Stimulated activated CD4-positive, alpha-beta T cell treated with anti-CD3 and anti-CD28 coated beads, TNF-alpha, amount 100 ng/mL, for 48 hours (primary cell): ENCODE measurements around the gene SLC11A2.
"Not testable (repeated sequence)": the region's sequence is repeated elsewhere in the genome, so short reads cannot be mapped to it uniquely, and the experiment has no call there.

Experiments used
- DNase-seq, 3 donors: peaks; one replicate each; pipeline ENCODE4 v3.0.0-alpha.2; 2020; ENCODE audit warnings: low read depth in 3 of 3

Gene SLC11A2

GRCh38 chr12:51025338-51025835 lies 797 bp downstream of the SLC11A2 start:
- no peak for DNase-seq

- DNase-seq: no peak
Observed at GRCh38 chr12:51023625-51024382, 2.4 kb downstream of the SLC11A2 start.

DNA sequence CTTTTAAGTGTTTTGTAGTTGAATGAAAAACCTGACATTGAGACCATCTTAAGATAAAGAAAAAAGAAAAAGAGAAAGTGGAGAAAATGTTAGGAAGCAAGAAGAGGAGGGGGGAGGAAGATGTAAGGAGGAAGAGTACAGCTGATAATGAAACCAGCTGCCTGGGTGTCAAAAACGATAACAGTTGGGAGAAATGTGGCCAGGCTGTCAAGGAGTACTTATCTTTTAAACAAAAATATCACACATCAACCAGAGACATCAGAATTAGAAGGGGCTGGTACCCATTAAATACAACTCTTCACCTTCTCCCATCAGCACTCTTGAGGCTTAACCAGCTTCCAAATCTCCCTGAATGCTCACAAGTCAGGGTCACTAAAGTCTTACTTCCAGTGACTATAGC lies 4.5 kb downstream of the SLC11A2 start:
- DNase-seq: no peak

DNA sequence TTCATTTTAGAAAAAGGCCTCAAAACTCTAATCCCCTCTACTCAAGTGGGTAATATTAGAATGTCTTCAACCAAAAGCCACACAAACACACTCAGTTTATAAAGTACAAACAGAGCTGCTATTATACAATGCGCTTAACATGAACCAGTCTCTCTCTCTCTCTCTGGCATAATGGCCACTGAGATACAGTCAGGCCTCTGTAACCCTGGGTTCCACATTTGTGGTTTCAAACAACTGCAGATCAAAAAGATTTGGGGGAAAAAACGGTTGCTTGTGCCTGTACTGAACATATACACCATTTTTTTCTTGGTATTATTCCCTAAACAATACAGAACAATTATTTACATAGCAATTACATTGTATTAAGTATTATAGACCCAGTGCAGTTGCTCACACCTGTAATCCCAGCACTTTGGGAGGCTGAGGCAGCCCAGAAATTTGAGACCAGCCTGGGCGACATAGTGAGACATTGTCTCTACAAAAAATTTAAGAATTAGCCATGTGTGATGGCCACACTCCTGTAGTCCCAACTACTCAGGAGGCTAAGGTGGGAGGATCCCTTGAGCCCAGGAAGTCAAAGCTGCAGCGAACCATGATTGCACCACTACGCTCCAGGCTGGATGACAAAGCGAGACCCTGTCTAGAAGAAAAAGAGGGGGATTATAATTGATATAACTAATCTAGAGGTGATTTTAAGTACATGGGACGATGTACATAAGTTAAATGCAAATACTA lies 5.6 kb downstream of the SLC11A2 start:
- DNase-seq: no peak

DNA sequence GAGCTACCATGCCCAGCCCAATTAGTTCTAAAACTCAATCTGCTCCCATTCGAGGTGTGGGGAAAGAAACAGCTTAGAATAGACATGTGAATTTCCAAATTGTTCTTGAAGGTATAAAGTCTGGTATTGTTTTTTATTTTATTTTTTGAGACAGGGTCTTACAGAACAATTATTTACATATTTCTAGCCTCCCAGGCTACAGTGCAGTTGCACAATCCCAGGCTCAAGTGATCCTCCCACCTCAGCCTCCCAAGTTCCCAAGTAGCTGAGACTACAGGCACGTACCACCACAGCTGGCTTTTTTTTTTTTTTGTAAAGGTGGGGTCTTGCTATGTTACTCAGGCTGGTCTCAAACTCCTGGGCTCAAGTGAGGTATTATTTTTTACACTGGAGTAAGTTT lies 6.3 kb downstream of the SLC11A2 start:
- DNase-seq: no peak

DNA sequence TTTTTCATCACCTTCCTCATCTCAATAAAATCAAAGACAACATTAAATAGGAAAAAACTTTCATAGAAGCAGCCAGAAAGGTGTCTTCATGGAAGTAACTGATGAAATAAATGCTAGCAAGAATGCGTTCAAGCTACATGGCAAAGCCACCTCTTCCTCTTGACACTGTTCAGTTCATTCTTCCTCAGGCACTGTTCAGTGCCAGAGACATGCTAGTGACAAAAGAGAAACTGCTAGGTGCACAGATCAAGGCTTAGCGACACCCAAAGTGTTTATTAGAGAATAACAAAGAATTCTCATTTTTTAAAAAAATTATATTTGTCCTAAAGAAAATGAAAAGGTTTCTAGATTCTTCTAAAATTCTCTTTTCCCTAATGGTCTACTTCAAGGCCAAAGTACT lies 7.2 kb downstream of the SLC11A2 start:
- DNase-seq: no peak

DNA sequence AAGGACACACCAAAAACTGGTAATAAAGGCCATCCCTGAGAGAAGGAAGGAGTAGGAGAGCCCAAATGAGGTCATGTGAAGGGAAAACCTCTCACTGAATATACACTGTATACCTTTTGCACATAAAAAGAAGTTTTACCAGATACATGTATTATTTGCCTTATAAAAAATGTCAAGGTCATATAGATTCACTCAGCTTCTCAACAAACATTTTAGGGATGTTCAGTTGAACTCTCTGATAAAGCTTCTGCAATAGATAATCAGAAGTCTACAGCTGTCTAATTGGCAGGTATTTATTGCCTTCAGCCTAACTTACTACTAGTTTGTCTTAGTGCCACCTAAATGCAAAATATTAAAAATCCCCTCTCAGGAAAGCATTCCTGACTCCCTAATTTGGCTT lies 8.7 kb downstream of the SLC11A2 start:
- no peak for DNase-seq

DNA sequence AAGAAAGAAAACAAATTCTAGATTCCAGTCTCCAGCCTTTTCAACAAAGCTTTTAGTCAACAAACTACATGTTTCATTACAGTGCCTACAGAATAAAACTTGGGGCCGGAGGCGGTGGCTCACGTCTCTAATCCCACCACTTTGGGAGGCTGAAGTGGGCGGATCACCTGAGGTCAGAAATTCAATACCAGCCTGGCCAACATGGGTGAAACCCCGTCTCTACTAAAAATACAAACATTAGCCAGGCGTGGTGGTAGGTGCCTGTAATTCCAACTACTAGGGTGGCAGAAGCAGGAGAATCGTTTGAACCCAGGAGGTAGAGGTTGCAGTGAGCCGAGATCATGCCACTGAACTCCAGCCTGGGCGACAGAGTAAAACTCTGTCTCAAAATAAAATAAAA lies 11.7 kb downstream of the SLC11A2 start:
- not testable (repeated sequence) for DNase-seq

DNA sequence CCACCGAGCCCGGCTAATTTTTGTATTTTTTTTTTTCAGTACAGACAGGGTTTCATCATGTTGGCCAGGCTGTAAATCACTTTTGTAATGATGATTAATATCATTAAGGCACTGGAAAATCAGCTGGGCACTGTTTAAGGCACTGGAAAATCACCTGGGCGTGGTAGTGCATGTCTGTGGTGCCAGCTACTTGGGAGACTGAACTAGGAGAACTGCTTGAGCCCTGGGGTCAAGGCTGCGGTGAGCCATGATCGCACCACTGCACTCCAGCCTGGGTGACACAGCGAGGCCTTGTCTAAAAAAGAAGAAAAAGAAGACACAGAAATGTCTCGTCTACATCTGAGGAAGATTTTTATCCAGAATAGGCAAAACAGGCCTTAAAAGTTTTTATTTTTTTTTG lies 12.7 kb downstream of the SLC11A2 start:
- no peak for DNase-seq

DNA sequence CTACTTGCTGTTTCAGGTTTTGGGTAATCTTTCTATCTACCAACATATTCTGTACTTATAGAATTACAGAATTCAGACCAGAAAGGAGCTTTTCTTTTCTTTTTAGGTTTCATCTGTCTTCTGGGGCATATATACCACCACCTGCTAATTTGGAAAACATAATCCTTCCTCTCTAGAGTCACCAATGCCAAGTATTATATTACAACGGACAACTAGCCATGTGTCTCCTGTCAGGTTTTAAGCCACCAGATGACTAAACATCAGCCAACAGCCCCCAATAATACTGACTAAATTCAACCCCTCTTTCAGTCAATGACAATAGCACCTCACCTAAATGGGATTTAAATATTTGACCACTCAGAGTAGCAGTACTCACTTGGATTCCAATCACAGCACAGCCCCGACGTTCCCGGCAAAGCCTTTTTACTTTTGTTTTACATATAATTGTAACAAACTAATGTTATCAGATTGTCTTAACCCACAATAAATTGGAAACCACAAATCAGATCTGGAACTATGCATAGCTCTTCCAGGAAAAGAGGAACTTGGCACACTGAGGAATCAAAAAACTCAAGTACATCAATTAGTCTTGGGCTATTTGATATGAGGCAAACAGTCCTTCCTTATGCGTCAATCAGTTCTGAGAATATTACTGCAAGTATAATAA lies 13.5 kb downstream of the SLC11A2 start:
- DNase-seq: no peak

GRCh38 chr12:51011955-51012354 lies 14.2 kb downstream of the SLC11A2 start:
- DNase-seq: no peak

DNA sequence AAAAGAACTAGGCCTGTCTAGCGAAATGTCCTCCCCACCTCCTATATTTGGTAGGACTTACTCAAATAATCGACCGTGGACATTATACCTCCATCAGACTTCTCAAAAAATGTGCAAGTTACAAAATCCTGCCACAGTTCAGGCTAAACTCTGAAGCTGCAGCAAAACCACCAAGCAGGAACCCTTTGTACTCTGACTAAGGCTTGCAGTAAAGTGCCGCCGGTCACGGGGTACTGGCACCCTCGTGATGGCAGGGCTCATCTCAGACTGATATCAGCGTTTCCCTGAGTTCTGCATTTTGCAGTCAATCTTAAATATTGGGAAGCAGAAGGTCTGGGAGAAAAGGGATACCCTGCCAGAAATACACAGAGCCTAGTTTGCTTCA lies 17.1 kb downstream of the SLC11A2 start:
- no peak for DNase-seq

GRCh38 chr12:51008329-51009055 lies 17.7 kb downstream of the SLC11A2 start:
- no peak for DNase-seq

- DNase-seq: no peak
Observed at GRCh38 chr12:51005671-51006070, 20.5 kb downstream of the SLC11A2 start.

GRCh38 chr12:51005030-51005429 lies 21.2 kb downstream of the SLC11A2 start:
- DNase-seq: no peak

DNA sequence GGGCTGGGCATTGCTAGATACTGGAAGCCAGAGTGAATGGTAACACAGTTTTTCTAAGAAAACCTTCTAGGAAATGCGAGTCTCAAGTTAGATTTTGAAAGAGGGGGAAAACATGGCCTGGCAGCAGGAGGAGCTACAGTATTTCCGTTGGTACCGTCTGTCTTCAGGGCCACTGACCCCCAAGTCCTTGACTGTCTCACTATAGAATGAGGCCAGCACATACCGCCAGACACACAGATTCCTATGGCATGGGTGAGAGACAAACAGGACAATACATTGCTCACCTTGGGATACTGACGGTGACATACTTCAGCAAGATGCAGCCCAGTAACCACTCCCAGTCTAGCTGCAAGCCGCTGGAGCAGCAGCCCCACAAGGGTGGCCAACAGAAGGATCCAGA lies 21.7 kb downstream of the SLC11A2 start:
- DNase-seq: no peak

DNA sequence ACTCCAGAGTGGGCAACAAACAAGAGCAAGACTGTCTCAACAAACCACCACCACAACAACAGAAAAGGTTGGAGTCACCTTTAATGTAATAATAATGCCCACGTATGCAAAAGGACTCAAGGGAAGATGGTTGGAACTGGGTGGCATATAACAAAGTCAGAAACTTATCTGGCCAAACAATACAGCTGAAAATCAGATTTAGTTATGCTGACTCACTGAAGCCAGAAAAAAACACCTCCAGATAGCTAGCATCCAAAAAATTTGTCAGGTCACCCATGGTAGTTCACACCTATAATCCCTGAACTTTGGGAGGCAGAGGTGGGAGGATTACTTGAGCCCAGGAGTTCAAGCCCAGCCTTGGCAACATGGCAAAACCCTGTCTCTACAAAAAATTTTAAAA lies 24.4 kb downstream of the SLC11A2 start:
- DNase-seq: no peak

DNA sequence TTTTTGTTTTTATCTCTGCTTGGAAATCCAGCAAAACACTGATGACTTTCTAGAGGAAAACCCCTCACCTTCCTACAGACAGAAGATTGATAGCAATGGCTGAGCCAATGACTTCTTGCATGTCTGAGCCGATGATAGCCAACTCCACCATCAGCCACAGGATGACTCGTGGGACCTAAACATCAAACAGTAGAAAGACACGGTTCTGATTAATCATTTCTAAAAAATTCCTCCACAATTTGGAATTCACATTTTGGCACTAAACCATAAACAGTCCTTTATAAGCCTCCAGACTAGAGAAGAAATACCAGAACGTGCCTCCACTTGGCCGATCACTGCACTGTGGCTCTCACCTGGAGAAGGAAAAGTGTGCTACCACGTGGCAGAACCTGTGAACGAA lies 25.9 kb downstream of the SLC11A2 start:
- no peak for DNase-seq

DNA sequence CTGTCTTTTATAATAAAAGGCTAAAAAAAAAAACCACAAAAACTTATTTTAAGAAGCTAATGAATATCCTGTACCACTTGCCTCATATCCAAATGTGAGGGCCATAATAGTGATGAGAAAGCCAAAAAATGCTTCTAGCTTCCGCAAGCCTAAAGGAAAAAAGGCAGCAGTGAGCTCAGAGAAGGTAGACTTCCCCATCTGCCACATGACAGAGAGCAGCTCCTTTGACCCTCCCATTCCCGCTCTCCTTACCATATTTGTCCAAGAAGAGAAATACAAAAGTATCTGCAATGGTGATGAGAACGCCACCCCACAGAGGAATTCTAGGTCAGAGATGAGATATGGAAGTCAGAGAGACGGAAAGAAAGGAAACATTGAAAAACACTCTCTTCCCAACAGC lies 27.1 kb downstream of the SLC11A2 start:
- no peak for DNase-seq

- DNase-seq: no peak
Observed at GRCh38 chr12:50992819-50993218, 33.4 kb downstream of the SLC11A2 start.

GRCh38 chr12:50991291-50991690 lies 34.9 kb downstream of the SLC11A2 start:
- DNase-seq: no peak

GRCh38 chr12:50990791-50991190 lies 35.4 kb downstream of the SLC11A2 start:
- no peak for DNase-seq
